Body of pancreas (tissue), 4 donors: ENCODE data around the gene MLXIPL.
"Not testable (repeated sequence)": the region's sequence is repeated elsewhere in the genome, so short reads cannot be mapped to it uniquely, and the experiment has no call there.

Source experiments
- CTCF ChIP-seq, 7 experiments: fragments of 450-650 bp in 4 of 7; fragments of 200-600 bp in 3 of 7; sonication (generic) in 3 of 7; IDR thresholded peaks; one replicate each; pipeline ENCODE4 v1.5.1; 2016 to 2019; ENCODE audit warnings: antibody characterized with exemption in 7 of 7
- POLR2A ChIP-seq, 3 donors: fragments of 450-650 bp; IDR thresholded peaks; one replicate each; pipeline ENCODE4 v1.6.1; 2016; ENCODE audit warnings: antibody characterized with exemption in 3 of 3, mild to moderate bottlenecking in 2 of 3

DNA sequence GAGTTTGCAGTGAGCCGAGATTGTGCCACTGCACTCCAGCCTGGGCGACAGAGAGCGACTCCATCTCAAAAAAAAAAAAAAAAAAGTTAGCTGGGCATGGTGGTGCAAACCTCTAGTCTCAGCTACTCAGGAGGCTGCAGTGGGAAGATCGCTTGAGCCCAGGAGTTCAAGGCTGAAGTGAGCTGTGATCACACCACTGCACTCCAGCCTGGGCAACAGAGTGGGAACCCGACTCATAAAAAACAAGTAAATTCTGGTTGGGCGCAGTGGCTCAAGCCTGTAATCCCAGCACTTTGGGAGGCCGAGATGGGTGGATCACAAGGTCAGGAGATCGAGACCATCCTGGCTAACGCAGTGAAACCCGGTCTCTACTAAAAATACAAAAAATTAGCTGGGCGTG is 4.9 kb downstream of the MLXIPL start:
- TF ChIP-seq CTCF, POLR2A (IDR thresholded peaks at IDR 0.05): not testable (repeated sequence)
